Urinary bladder (tissue), 4 donors: ENCODE results near the gene ZNF667. TPM values are rescaled to one million over a fixed set of nuclear protein-coding genes. Genes with fewer than 3 reads are reported as not detected.

Experiments used
- DNase-seq: peaks from one replicate; pipeline ENCODE4 v3.0.0-alpha.2; 2015; ENCODE audit errors: extremely low spot score
- H3K27ac ChIP-seq: one replicate; pipeline ENCODE4 v1.5.1; 2013; ENCODE audit warnings: low read depth, mild to moderate bottlenecking, moderate library complexity
- H3K36me3 ChIP-seq: one replicate; pipeline ENCODE4 v1.6.1; 2013; ENCODE audit warnings: mild to moderate bottlenecking, moderate library complexity; ENCODE audit not compliant: insufficient read depth
- H3K4me1 ChIP-seq: one replicate; pipeline ENCODE4 v1.6.1; 2013; ENCODE audit warnings: mild to moderate bottlenecking, moderate library complexity; ENCODE audit not compliant: insufficient read depth
- H3K4me3 ChIP-seq: one replicate; pipeline ENCODE4 v1.5.1; 2013; ENCODE audit warnings: low read depth, low read length
- WGBS: extraction: QIAGEN DNeasy Blood & Tissue Kit; methylation state at CpG from one replicate; pipeline ENCODE4 v1.1.7; 2013; 5-methylcytosine and 5-hydroxymethylcytosine counted together
- polyA plus RNA-seq: library from polyadenylated mRNA; stranded (reverse); fragments of 200-250 nt; gene quantifications from one replicate; pipeline ENCODE4 v1.2.3, GENCODE V29; 2013
- total RNA-seq: library from RNA; depleted of rRNA; stranded (reverse); fragments of >200 nt; gene quantifications from one replicate; pipeline ENCODE4 v1.2.3, GENCODE V29; 2014
- donor health status: healthy with polysubstance abuse.
- donor health status: healthy.

The ZNF667 gene
- total and polyA plus RNA-seq, 2 donors, result 3.5 to 14.6 TPM

GRCh38 chr19:56405062-56405461 is 72.1 kb downstream of the ZNF667 start:
- Histone ChIP-seq H3K27ac (no peak overlapping the region), H3K4me1 (no peaks in the 10 kb centered on the region), H3K4me3 (peak overlapping the region; percentile 73), H3K36me3 (peaks cover 8% of the 10 kb centered on the region)
- DNase-seq, result no peak
- 93% methylated on average over 4 of the region's 4 CpGs for WGBS

- WGBS, result 47% methylated on average over 9 of the region's 9 CpGs
- Histone ChIP-seq H3K4me1 (no peaks in the 10 kb centered on the region), H3K36me3 (peaks cover 8% of the 10 kb centered on the region), H3K4me3 (peak overlapping the region; percentile 73), H3K27ac (no peak overlapping the region)
- DNase-seq, result no peak
These were observed 72.5 kb downstream of the ZNF667 start for GRCh38 chr19:56404705-56405056.

- peak; percentile 91 for DNase-seq
- Histone ChIP-seq H3K4me3 (peak within 1 kb of the TSS; percentile 73), H3K27ac (peak within 1 kb of the TSS; percentile 94), H3K4me1 (no peaks in the 10 kb centered on the region), H3K36me3 (peaks cover 4% of the 10 kb centered on the region)
- WGBS, result under 1% methylated on average over 70 of the region's 70 CpGs
These were observed 73.1 kb downstream of the ZNF667 start, which contains the start of gene ZNF583 for GRCh38 chr19:56403764-56404704. TSS of gene ZNF583 (plus strand) at chr19:56404332. CDS start at chr19:56407115, 2,783 bp downstream.

GRCh38 chr19:56403261-56403660 is 73.9 kb downstream of the ZNF667 start:
- WGBS, result 5% methylated on average over 9 of the region's 9 CpGs

GRCh38 chr19:56400485-56400884 is 76.7 kb downstream of the ZNF667 start:
- Histone ChIP-seq H3K4me1 (no peaks in the 10 kb centered on the region), H3K27ac (no peak overlapping the region), H3K36me3 (no peaks in the 10 kb centered on the region), H3K4me3 (no peak overlapping the region)
- WGBS, result 96% methylated on average over 4 of the region's 4 CpGs
- DNase-seq, result no peak

More at GRCh38 chr19:56403261-56403660, 73.9 kb downstream of the ZNF667 start:
- no peaks in the 10 kb centered on the region for H3K4me1 ChIP-seq
- DNase-seq, result no peak
- no peaks in the 10 kb centered on the region for H3K36me3 ChIP-seq
- H3K4me3 ChIP-seq, result peak overlapping the region; percentile 73
- H3K27ac ChIP-seq, result no peak overlapping the region

GRCh38 chr19:56398809-56399208 is 78.3 kb downstream of the ZNF667 start:
- Histone ChIP-seq H3K36me3 (no peaks in the 10 kb centered on the region), H3K4me1 (peaks cover 1% of the 10 kb centered on the region), H3K4me3 (no peak overlapping the region), H3K27ac (no peak overlapping the region)
- DNase-seq, result no peak
- WGBS, result 67% methylated on average over 5 of the region's 5 CpGs

GRCh38 chr19:56393119-56394012 is 83.8 kb downstream of the ZNF667 start, which contains the start of gene ZNF582:
TSS of gene ZNF582 (minus strand) at chr19:56393534. CDS start at chr19:56391752, 1,782 bp downstream.
- WGBS, result under 1% methylated on average over 73 of the region's 73 CpGs

More at GRCh38 chr19:56393119-56394012, 83.8 kb downstream of the ZNF667 start, which contains the start of gene ZNF582:
- Histone ChIP-seq H3K4me3 (peak within 1 kb of the TSS; percentile 73), H3K27ac (peak within 1 kb of the TSS; percentile 93), H3K4me1 (peaks cover 1% of the 10 kb centered on the region), H3K36me3 (peaks cover 2% of the 10 kb centered on the region)
- peak; percentile 93 for DNase-seq

Other genes starting within 250 kb of the ZNF667 start
- not detected for gene EDDM13, start 204.6 kb downstream of the ZNF667 start, total RNA-seq
- gene EDDM13, start 204.6 kb downstream of the ZNF667 start, polyA plus RNA-seq, result 0.43 TPM
- 17.2 TPM for gene ZSCAN5A, start 162.5 kb downstream of the ZNF667 start, total RNA-seq
- gene ZSCAN5A, start 162.5 kb downstream of the ZNF667 start, polyA plus RNA-seq, result 6.4 TPM
- gene ZNF582, start 83.8 kb downstream of the ZNF667 start, total RNA-seq, result 5.3 TPM
- 4.0 TPM for gene ZNF582, start 83.8 kb downstream of the ZNF667 start, polyA plus RNA-seq
- gene ZNF583, start 73.0 kb downstream of the ZNF667 start, total RNA-seq, result 22.7 TPM
- gene ZNF583, start 73.0 kb downstream of the ZNF667 start, polyA plus RNA-seq, result 3.6 TPM
- 18.5 TPM for gene ZNF471, start 30.5 kb upstream of the ZNF667 start, total RNA-seq
- gene ZNF471, start 30.5 kb upstream of the ZNF667 start, polyA plus RNA-seq, result 6.8 TPM
- 16.2 TPM for gene ZFP28, start 61.6 kb upstream of the ZNF667 start, total RNA-seq
- gene ZFP28, start 61.6 kb upstream of the ZNF667 start, polyA plus RNA-seq, result 5.9 TPM
- 9.7 TPM for gene ZNF470, start 90.1 kb upstream of the ZNF667 start, total RNA-seq
- gene ZNF470, start 90.1 kb upstream of the ZNF667 start, polyA plus RNA-seq, result 4.0 TPM
- gene ZNF71, start 118.0 kb upstream of the ZNF667 start, total RNA-seq, result 9.1 TPM
- 8.2 TPM for gene ZNF71, start 118.0 kb upstream of the ZNF667 start, polyA plus RNA-seq
- gene SMIM17, start 165.8 kb upstream of the ZNF667 start, total RNA-seq, result 1.8 TPM
- 0.34 TPM for gene SMIM17, start 165.8 kb upstream of the ZNF667 start, polyA plus RNA-seq
- 4.3 TPM for gene ZNF835, start 194.4 kb upstream of the ZNF667 start, total RNA-seq
- gene ZNF835, start 194.4 kb upstream of the ZNF667 start, polyA plus RNA-seq, result 4.1 TPM